OCI-M1 (cell line): ENCODE results near the gene ARSK.

Source experiments
- DNase-seq: peaks from one replicate; lab custom pipeline; 2025; lab: John Stamatoyannopoulos, UW

ARSK gene, protein sequence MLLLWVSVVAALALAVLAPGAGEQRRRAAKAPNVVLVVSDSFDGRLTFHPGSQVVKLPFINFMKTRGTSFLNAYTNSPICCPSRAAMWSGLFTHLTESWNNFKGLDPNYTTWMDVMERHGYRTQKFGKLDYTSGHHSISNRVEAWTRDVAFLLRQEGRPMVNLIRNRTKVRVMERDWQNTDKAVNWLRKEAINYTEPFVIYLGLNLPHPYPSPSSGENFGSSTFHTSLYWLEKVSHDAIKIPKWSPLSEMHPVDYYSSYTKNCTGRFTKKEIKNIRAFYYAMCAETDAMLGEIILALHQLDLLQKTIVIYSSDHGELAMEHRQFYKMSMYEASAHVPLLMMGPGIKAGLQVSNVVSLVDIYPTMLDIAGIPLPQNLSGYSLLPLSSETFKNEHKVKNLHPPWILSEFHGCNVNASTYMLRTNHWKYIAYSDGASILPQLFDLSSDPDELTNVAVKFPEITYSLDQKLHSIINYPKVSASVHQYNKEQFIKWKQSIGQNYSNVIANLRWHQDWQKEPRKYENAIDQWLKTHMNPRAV

DNA sequence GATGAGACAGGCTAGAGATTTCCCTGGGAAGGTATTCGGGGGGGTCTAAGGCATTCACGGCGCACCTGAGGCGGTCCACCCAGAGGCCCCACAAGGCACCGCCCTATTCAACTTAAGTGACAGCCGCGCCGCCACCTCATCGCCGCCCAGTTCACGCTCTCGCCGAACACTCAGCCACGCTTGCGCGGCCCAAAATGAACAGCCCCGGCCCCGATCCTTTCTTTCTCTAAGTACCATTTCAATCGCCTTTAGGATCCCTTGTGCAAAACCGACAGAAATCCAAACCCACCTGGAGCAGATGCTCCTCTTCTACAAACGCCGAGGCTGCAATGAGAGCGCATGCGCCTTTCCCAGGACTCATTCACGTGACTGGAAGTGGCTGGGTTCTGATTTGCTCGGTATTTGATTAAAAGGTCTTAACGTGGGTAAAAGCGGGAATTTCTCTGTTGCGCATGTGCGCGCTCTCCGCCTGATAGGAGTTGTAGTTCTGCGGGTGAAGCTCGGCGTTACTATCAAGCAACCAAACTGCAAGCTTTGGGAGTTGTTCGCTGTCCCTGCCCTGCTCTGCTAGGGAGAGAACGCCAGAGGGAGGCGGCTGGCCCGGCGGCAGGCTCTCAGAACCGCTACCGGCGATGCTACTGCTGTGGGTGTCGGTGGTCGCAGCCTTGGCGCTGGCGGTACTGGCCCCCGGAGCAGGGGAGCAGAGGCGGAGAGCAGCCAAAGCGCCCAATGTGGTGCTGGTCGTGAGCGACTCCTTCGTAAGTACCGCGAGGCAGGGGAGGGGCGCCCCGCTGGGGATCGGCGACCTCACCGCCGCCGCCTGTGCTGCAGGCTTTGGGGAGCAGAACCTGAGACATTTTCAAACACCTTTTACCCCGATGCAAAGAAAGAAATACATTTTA lies at the start of gene ARSK, which contains the start of gene SKIC3:
TSS of gene ARSK (plus strand) at position 455 of the 902 bp plus-strand sequence. CDS start at position 633, 178 bp downstream.
TSS of gene SKIC3 (minus strand) at position 331 of the 902 bp plus-strand sequence. CDS start 7,827 bp downstream, outside the sequence.
- peak; percentile 99 for DNase-seq

DNA sequence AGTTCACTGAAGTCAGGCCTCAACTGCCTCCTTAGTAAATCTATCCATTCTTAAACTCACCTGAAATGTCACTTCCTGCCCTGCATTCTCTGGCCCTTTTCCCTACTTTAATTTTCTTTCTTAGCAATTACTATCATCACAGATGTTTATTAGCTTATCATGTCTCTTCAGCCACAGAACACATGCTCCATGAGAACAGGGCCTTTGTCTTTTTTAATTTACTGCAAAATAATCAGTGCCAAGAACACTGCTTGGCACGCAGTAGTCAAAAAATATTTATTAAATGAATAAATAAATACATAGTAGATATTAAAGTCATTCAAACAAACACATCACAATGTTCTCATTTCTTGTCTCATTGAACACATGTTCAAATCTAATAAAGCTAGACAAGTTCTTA lies 46.4 kb upstream of the ARSK start:
- no peak for DNase-seq

DNA sequence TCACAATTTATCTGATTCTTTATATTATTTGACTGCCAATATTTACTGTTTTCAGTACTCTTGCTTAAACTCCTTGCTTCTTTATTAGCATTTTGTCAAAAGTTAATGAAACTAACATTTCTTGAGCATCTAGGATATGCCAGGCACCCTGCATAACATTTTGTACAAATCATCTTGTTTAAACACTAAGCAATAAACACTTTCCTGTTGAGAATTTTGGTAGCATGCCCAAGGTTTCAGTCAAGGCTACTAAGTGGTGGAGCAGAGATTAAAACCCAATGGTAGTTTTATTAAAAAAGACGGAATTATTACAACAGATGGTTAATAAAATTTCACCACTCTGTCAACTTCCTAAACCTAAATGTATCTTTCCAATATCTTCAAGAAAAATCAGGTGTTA lies 43.3 kb upstream of the ARSK start:
- no peak for DNase-seq

DNA sequence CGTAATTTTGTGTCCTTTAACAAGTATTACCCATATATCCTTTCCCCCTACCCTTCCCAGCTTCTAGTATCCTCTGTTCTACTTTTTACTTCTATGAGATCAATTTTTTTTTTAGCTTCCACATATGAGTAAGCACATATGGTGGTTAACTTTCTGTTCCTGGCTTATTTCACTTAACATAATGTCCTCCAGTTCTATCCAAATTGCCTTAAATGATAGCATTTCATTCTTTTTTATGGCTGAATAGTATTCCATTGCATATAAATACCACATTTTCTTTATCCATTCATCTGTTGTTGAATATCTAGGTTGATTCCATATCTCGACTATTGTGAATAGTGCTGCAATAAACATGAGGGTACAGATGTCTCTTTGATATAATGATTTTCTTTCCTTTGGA lies 36.5 kb upstream of the ARSK start:
- no peak for DNase-seq

DNA sequence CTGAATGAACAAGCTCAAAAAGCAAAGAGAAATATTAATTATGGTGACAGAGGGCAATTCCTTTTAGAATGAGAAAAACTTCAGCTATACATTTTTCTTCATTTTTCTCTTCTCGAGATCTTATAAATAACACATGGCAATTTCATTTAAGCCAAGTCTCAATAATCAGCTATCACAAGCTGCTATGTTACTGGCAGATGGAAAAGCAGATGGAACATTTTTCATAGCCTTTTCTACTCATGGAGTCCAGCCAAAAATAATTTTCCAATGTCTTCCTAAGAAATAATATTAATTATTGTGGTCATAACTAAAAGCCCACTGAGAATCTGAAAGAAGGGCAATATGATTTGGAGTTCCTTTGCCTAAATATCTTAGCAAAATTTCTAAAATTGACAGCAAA lies 35.8 kb upstream of the ARSK start:
- DNase-seq: no peak

DNA sequence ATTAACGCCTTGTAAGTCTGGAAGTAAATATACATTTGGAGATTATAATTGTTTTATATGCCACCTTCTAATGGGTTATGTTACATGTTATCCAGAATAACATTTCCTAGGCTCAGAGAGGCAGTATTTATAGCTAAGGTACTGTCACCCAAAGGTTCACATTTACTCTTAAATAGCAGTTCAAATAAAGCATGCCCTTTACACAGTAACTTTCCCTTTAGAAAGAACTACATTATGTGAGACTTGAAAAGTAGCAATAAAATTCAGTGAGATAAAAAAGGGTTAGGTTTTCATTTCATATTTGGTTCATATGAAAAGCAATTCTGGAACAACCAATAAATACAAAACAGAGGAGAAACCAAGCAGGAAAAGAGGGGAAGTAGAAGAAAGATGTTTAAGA lies 35.2 kb upstream of the ARSK start:
- no peak for DNase-seq

DNA sequence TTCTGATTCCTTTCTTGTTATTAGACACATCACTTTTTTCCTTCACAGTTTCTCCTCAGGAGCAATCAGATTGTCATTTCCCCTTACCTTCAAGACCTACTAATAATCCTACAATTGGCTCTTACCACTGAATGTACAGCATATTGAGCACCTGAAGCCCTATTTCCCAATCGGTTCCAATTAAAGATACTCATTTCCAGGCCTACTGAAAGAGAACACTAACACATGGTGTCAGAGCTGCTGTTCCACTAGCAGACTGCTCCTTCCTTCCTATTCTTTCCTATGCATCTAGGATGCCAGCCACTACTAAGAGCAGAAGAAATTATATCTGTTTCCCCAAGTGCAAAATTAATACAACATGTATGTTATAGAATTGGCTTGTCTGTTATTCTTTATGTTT lies 34.7 kb upstream of the ARSK start:
- DNase-seq: no peak

DNA sequence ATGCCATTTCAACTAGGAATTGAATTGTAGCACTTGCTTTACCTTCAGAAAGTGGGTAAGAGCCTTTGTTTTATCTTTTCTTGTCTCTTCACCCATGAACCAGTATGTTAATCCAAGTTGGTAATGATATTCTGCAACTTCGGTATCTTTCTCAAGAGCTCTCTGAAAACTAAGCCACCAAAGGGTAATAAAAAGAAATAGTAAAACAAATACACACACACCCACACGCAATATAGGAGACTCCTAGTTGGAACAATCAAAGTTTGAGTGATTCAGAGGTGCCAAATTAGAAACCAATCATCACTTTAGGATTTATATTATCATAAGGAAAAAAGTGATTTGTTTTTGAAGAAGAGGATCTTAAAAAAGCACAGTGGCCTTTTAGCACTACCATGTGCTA lies 30.5 kb upstream of the ARSK start:
- DNase-seq: no peak

DNA sequence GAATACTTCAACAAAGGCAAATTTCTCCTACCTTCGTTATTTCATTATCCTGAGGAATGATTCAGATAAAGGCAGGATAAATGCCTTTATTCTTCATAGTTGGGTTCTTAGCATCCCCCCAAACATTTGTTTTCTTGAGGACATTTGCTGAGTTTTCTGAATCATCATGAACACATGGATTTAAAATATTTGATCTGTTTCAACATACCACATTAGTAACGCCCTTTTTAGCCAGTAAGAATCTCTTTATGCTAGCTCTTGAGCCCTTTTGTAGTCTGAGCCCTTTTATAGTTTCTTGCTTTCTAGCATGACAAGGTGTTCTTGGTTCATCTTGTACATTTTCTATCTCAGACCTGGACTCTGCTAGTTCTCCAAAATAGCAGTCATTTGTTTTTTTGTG lies 28.0 kb upstream of the ARSK start:
- no peak for DNase-seq

DNA sequence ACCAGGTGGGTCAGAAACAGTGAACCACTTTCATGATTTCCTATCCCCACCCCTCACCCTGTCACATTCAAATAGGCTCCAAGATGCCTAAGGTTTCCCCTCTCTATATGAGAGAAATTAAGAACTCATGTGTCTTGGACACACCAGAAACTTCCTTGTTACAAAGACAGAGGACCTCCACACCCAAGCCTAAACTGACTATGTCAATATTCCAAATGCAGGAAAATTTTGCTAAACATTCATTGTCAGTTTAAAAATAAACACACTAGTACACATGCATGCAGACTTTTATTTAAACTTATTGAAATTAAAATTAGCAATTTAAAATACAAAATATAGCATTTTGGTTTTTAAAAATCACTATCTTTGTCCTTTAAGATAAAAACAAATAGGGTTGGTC lies 26.3 kb upstream of the ARSK start:
- no peak for DNase-seq

DNA sequence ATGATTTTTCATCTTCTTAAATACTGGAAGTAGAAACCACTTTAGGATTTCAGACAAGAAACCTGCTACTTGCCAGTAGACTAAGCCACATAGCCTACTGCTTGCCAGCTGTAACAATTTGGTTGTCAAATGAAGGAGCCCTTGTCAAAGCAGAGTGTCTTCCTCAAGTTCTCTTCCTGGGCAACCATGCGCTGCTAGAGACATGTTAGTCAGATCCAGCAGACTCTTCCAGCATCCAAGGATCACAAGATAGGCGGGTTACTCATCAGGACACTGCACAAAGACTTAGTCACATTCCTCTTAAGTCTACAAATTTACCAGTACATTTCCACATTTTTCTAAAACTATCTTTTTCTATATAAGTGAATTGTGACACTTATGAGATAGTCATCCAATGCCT lies 24.5 kb upstream of the ARSK start:
- DNase-seq: no peak

DNA sequence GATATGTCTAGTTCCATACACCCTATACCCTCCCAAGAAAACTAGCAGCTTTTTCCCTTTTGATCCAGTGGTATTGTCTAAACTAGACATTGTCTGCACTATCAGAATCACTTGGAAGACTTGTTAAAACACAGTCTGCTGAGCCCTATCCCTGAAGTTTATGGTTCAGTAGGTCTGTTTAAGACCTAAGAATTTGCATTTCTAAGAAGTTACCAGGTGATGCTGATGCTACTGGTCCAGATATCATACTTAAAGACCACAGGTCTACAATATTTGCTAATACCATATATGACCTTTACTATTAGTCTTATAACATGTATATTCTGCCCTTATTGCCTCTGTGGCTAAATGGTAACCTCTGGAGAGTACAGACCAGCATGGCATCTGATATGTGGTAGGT lies 23.4 kb upstream of the ARSK start:
- DNase-seq: no peak

DNA sequence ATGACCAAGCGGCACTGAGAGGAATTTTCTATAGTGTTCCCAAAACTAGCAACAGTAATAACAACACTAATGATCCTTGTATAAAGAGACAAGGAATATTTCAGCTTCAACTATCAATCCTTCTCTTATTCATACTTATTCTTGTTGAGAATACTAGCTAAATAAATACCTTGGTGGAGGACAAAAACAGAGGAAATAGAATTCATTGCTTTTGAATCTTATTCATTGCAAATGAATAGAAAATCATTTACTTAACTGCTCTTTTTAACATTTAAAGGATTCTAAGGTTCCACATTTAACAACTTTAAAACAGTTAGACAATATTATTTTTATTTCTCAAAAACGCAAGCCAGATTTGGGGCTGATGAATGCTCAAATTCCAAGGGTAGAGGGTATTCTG lies 22.5 kb upstream of the ARSK start:
- no peak for DNase-seq

DNA sequence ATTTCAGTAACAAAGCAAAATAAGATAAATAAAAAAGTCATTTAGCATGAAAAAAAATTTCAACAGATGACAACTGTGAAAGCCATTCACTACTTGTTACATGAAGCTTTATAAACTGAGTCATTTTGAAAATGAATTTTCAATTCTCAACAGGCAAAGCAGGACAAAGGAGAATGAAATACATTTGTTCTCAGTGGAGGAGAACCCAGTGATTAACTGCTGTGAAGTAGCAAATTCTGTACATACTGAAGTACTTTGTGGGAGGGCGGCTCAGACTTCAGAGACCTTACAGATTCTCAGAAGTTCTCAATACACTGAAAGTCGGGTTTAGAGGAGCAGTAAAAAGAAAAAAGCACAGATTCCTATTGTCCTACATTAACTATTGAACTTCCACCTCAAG lies 21.8 kb upstream of the ARSK start:
- DNase-seq: no peak

DNA sequence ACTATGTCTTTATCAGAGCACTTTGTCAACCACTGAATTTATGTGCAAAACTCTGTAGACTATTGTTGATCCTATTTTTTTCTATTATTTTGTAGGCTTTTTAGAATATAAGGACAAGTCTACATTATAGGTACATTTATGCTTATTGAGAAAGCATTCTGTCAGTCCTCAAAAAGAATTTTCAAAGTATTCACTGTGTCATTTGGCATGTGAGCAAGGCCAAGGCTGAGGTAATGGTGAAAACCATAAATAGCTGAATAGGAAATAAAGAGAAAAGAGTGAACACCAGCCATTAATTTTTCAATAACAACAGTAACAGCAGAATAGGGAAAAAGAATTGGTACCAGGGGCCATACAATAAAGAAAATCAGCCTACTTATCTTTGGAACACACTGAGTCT lies 21.1 kb upstream of the ARSK start:
- DNase-seq: no peak

DNA sequence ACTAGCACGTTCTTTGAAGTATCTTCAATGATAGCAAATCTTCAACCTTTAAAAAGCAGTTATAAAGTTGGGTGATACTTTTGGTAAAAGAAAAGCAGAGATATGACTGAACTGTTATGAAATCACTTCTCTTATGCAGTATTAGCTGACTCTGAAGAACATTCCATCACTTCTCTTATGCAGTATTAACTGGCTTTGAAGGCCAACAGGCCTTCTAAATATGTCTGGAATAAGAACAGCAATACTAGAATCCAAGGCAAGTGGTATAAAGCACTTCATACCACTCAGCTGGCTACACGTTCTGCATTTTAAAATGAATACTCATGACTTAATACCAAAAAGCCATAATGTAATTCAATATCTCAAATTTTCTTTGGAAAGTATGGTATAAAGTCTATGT lies 17.4 kb upstream of the ARSK start:
- no peak for DNase-seq

DNA sequence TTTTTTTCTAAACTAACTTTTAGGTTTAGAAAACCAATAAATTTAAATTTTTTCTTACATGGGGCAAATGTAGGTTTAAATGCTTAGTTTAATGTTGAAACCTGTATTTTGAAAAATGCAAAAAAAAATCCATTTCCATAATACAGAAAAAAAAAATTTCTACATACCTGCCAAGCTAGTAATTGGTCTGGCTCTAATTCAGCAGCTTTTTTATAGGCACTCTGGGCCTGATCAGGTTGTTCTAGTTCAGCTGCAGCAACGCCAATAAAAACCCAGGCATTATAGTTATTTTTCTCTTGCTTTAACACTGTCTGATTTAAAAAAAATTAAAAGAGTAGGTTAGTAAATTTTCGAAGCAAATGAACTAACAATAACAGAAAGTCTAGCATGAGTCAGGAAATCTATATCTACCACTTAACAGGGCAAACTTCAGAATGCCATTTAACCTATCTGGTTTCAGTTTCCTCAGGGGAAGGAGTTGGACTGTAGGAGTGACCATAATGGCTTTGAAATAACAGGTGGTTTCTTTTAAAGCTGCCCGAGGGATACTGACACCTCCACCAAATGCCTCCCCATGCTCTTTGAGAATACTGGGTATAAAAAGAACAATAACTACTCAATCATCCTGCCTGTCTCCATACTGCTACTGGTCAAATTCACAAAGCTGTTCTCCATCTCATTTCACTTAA lies 11.7 kb upstream of the ARSK start:
- DNase-seq: peak; percentile 72

DNA sequence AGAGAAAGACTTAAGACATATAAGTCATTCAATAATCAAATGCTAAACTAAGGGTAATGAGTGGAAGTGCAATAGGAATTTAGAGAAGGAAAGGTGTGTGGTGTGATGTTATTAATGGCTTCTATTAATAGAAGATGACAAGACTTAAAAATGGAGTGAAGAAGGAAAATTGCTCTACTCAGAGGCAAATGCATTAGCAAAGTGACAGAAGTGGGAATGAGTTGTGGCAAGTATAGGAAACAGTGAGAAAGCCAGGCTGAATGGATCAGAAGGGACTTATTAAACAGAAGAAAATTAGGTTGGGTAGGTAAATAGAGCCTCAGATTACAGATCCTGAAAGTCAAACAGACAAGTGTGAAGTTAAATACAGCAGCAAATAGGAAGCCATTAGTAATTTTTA lies 5.9 kb upstream of the ARSK start:
- no peak for DNase-seq

DNA sequence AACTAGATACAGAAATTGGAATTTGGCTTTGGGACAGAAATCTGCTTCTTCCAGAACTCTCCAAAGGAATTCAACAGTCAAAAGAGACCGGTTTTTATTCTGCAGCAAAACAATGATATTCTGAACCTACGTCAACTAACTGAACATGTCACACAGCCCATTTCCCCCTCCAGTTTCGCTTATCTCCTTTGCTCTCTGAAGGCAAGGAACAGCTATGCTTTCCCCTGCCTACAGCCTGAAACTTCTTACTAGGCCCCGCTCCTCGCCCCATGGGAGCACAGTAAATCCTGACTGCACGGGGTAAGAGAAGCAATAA lies 612 bp upstream of the ARSK start:
- DNase-seq: no peak

DNA sequence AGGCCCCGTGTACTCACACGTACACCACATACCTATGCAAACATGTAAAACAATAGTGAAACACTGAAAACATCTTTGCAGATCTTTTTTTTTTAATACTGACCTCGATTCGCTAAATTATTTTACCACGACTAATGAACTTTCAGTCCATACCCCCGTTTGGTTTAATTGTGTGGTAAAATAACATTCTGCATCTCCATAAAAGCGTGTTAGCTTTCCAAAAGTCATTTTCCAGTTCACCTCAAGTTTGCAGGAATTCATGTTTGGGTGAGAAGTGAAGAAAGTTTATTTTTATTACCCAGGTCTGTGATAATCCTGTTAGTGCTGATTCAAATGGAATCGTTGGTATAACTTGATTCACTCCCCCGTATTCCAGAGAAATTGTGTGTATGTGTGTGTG lies 652 bp downstream of the ARSK start:
- no peak for DNase-seq

DNA sequence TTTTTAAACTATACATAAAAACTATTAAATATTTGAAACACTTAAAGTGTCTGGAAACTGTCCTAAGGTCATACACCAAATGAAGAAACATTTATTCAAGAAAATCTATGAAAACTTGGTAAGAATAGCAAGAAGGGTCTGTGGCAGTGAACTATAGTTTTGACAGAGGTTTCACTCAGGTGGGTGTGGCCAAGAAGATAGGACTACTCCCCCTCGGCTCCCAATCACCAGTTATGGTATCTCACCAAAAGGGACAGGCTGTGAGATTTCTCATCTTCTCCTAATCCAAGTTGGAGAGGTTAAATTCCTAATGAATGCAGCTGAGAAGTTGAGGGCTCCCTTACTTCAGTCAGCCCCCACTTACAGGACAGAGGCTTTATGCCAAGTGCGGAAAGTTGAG lies 2.9 kb downstream of the ARSK start:
- peak; percentile 20 for DNase-seq

DNA sequence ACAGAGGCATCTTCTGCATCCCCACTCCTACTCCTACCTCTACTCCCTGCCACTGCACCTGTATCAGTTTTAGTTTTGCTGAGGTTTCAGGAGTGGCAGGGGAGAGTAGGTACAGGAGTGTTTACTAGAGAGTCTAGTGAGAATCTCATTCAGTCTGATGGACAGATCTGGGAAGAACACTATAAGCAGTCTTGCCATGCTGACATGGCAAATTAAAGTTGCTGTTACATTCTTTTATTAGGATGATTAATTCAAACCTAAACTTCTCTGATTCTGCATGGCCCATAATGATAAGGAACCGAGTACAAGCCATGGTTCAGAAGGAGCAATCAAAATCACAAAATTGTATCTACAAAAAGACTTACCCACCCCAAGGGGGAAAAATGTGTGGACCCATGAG lies 7.4 kb downstream of the ARSK start:
- DNase-seq: no peak

DNA sequence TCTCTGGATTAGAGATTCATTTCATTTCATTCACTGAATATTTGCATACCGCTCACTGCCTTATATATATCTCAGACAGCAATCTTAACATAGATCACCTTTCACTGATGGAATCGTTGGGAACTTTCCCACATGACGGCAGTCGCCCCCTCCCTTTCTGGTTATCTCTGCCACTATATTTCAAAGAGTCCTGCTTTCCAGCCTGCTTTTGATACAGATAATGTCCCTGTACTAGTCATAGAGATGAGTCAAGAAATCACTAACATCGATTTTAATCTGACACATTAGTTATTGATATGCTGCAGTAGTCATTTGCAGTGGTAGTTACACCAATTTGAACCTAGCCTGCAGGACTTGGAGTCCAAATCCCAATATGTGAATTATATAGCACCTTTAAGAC lies 8.5 kb downstream of the ARSK start:
- DNase-seq: no peak
